ENCODE measurements around the gene RAPGEF5.
A peak's percentile ranks its signal among the peaks of the same experiment; 100 is the strongest.

The RAPGEF5 gene

GRCh38 chr7:22183522-22184280, 173.3 kb downstream of the RAPGEF5 start:
- no peak for DNase-seq

GRCh38 chr7:22182149-22182548, 174.8 kb downstream of the RAPGEF5 start:
- DNase-seq: no peak

GRCh38 chr7:22181663-22182062, 175.3 kb downstream of the RAPGEF5 start:
- no peak for DNase-seq

GRCh38 chr7:22179442-22179879, 177.5 kb downstream of the RAPGEF5 start:
- no peak for DNase-seq

- DNase-seq: no peak
Measured at GRCh38 chr7:22178735-22179134, 178.2 kb downstream of the RAPGEF5 start.

GRCh38 chr7:22176791-22177412, 180.1 kb downstream of the RAPGEF5 start:
- no peak for DNase-seq

- no peak for DNase-seq
Measured at GRCh38 chr7:22174574-22174953, 182.4 kb downstream of the RAPGEF5 start.

- DNase-seq: no peak
Measured at GRCh38 chr7:22173685-22174573, 183.0 kb downstream of the RAPGEF5 start.

GRCh38 chr7:22168129-22168634, 188.8 kb downstream of the RAPGEF5 start:
- no peak for DNase-seq

- no peak for DNase-seq
Measured at GRCh38 chr7:22167482-22167881, 189.5 kb downstream of the RAPGEF5 start.

GRCh38 chr7:22166928-22167327, 190.0 kb downstream of the RAPGEF5 start:
- no peak for DNase-seq

- no peak for DNase-seq
Measured at GRCh38 chr7:22159341-22159740, 197.6 kb downstream of the RAPGEF5 start.

GRCh38 chr7:22157552-22157951, 199.4 kb downstream of the RAPGEF5 start:
- DNase-seq: no peak

- DNase-seq: no peak
Measured at GRCh38 chr7:22156205-22156604, 200.7 kb downstream of the RAPGEF5 start.

- no peak for DNase-seq
Measured at GRCh38 chr7:22154143-22154529, 202.8 kb downstream of the RAPGEF5 start.

GRCh38 chr7:22153432-22154142, 203.4 kb downstream of the RAPGEF5 start:
- DNase-seq: no peak

- no peak for DNase-seq
Measured at GRCh38 chr7:22152690-22153089, 204.3 kb downstream of the RAPGEF5 start.

GRCh38 chr7:22151901-22152300, 205.1 kb downstream of the RAPGEF5 start:
- DNase-seq: no peak

- DNase-seq: no peak
Measured at GRCh38 chr7:22150221-22150620, 206.7 kb downstream of the RAPGEF5 start.

GRCh38 chr7:22147868-22148267, 209.1 kb downstream of the RAPGEF5 start:
- no peak for DNase-seq

- DNase-seq: peak; percentile 18
Measured at GRCh38 chr7:22146961-22147512, 209.9 kb downstream of the RAPGEF5 start.

- no peak for DNase-seq
Measured at GRCh38 chr7:22144950-22145349, 212.0 kb downstream of the RAPGEF5 start.

Data from activated naive CD4-positive, alpha-beta T cell treated with anti-CD3 and anti-CD28 coated beads, Interleukin-2, amount 50 U/mL, for 16 hours (primary cell).